NT2/D1 (cell line): ENCODE results near the gene MFN1.

Experiments used
- SUZ12 ChIP-seq: IDR thresholded peaks from 2 replicates; pipeline ENCODE4 v1.6.1; 2011; ENCODE audit not compliant: insufficient read length, insufficient read depth; ENCODE audit errors: extremely low read depth
- YY1 ChIP-seq: IDR thresholded peaks from 2 replicates; pipeline ENCODE4 v1.6.1; 2011; ENCODE audit not compliant: insufficient read length, insufficient read depth
- ZNF274 ChIP-seq: IDR thresholded peaks from 2 replicates; pipeline ENCODE4 v1.6.1; 2011; ENCODE audit warnings: mild to moderate bottlenecking, low read depth, low read length

DNA sequence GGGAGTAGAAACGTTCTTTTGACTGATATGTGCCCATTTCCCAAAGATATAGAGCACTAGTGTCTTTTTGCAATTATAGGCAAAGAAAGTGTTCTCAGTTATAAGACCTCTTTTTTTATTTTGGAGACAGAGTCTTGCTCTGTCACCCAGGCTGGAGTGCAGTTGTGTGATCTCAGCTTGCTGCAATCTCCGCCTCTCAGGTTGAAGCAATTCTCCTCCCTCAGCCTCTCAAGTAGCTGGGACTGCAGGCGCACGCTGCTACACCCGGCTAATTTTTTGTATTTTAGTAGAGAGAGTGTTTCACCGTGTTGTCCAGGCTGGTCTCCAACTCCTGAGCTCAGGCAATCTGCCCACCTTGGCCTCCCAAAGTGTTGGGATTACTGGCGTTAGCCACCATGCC, 45.4 kb upstream of the MFN1 start:
- TF ChIP-seq ZNF274 (no peak), YY1 (no peak), SUZ12 (no peak)
